ENCODE data around the gene CAPZA3. TPM values are rescaled to one million over a fixed set of nuclear protein-coding genes. Genes with fewer than 3 reads are reported as not detected.

The CAPZA3 gene
- total RNA-seq, 2 donors from 2014 or later: 6.4 TPM; not detected in 1

DNA sequence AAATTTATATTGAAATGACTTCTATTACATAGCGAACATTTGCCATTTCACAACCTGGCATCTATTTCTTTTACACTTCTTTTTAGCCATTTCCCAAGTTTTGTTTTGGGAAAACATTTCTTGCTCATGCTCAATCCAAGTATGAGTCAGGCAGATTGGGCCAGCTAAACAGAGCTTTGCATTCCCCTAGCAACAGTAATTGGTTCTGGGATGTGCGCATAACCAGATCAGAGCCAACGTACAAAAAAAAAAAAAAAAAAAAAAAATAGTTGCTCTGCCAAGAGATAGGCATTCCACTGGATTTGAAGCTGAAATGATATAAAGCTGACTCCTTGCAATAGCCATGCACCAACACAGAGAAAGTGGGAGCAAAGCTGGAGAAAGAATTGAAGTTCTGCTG is 37.6 kb upstream of the CAPZA3 start:
- intact Hi-C loops (cut with DNase I): no loop called here
- no peak overlapping the region for H3K4me3 ChIP-seq
- H3K27me3 ChIP-seq (replicated peaks; ENCODE audit: insufficient read depth): no peaks in the 10 kb centered on the region
- no peak for DNase-seq (ENCODE audit: low spot score)
- H3K36me3 ChIP-seq: no peaks in the 10 kb centered on the region
- WGBS: 89% methylated on average over 3 of the region's 3 CpGs
- no peak for TF ChIP-seq POLR2AphosphoS5 (IDR thresholded peaks at IDR 0.05)
- TF ChIP-seq, protein P1, sequence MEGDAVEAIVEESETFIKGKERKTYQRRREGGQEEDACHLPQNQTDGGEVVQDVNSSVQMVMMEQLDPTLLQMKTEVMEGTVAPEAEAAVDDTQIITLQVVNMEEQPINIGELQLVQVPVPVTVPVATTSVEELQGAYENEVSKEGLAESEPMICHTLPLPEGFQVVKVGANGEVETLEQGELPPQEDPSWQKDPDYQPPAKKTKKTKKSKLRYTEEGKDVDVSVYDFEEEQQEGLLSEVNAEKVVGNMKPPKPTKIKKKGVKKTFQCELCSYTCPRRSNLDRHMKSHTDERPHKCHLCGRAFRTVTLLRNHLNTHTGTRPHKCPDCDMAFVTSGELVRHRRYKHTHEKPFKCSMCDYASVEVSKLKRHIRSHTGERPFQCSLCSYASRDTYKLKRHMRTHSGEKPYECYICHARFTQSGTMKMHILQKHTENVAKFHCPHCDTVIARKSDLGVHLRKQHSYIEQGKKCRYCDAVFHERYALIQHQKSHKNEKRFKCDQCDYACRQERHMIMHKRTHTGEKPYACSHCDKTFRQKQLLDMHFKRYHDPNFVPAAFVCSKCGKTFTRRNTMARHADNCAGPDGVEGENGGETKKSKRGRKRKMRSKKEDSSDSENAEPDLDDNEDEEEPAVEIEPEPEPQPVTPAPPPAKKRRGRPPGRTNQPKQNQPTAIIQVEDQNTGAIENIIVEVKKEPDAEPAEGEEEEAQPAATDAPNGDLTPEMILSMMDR (IDR thresholded peaks at IDR 0.05): no peak
- no peak for TF ChIP-seq POLR2A (IDR thresholded peaks at IDR 0.05)
- no peak overlapping the region for H3K27ac ChIP-seq
- no peaks in the 10 kb centered on the region for H3K4me1 ChIP-seq (replicated peaks)
- no peaks in the 10 kb centered on the region for H3K9me3 ChIP-seq

DNA sequence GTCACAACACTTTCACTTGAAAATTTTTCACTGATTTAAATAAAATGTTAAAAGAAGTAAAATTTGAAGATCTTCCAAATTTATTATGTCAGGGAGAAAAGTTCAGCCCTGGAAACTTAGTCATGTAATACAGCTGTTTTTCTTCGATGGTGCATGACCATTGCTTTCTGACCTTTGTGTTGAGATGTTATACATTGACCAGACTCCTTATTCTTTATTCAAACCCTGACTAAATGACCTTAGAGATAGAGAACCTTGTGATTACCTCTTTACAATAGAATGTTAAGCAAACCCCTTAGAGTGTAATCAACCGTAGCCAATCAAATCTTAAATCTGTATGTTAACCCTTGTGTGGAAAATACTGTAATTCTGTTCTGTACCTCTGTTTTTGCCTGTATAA is 34.6 kb upstream of the CAPZA3 start:
- TF ChIP-seq POLR2A (IDR thresholded peaks at IDR 0.05): no peak
- TF ChIP-seq, protein P1 (IDR thresholded peaks at IDR 0.05): no peak
- no peak for TF ChIP-seq POLR2AphosphoS5 (IDR thresholded peaks at IDR 0.05)
- no peak overlapping the region for H3K4me3 ChIP-seq
- H3K27ac ChIP-seq: no peak overlapping the region
- no peaks in the 10 kb centered on the region for H3K36me3 ChIP-seq
- no peaks in the 10 kb centered on the region for H3K27me3 ChIP-seq (replicated peaks; ENCODE audit: insufficient read depth)
- H3K9me3 ChIP-seq: no peaks in the 10 kb centered on the region
- WGBS: 56% methylated on average over 2 of the region's 2 CpGs
- no peak for DNase-seq (ENCODE audit: low spot score)
- intact Hi-C loops (cut with DNase I): no loop called here
- no peaks in the 10 kb centered on the region for H3K4me1 ChIP-seq (replicated peaks)

DNA sequence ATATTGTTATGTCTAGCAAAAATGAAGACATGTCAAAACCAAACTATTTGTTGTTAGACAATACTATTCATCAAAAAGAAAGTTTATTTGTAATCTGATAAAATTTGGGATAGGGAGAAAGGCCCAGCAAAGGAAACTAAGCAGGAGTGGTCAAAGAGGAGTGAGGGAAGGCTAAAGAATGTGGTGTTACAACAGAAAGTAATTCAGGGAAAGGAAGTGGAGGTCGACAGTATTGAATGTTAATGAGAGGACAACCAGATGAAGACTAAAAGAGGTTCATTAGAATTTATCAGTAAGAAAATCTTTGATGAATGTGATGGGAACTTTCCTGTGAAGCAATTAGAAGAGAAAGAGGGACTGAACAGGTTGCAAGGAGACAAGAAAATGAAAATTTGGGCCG is 34.0 kb upstream of the CAPZA3 start:
- no peaks in the 10 kb centered on the region for H3K36me3 ChIP-seq
- H3K27me3 ChIP-seq (replicated peaks; ENCODE audit: insufficient read depth): no peaks in the 10 kb centered on the region
- 65% methylated on average over 2 of the region's 2 CpGs for WGBS
- TF ChIP-seq, protein P1 (IDR thresholded peaks at IDR 0.05): no peak
- TF ChIP-seq POLR2AphosphoS5 (IDR thresholded peaks at IDR 0.05) (no peak), POLR2A (IDR thresholded peaks at IDR 0.05) (no peak)
- H3K27ac ChIP-seq: no peak overlapping the region
- intact Hi-C loops (cut with DNase I): no loop called here
- H3K4me1 ChIP-seq (replicated peaks): no peaks in the 10 kb centered on the region
- no peaks in the 10 kb centered on the region for H3K9me3 ChIP-seq
- H3K4me3 ChIP-seq: no peak overlapping the region
- DNase-seq (ENCODE audit: low spot score): no peak

DNA sequence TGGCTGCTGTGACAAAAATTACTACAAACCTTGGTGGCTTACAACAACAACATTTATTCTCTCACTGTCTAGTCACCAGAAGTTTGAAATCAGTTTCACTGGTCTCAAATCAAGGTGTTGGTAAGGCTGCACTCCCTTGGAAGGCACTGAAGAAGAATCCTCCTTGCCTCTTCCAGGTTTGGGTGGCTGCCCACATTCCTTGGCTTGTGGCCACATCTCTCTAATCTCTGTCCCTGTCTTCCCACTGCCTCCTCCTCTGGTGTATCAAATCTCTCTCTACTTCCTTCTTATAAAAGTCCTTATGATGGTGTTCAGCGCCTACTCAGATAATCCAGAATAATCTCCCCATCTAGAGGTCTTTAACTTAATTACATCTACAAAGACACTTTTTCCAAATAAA is 31.1 kb upstream of the CAPZA3 start:
- intact Hi-C loops (cut with DNase I): no loop called here
- H3K9me3 ChIP-seq: no peaks in the 10 kb centered on the region
- H3K27ac ChIP-seq: no peak overlapping the region
- TF ChIP-seq POLR2AphosphoS5 (IDR thresholded peaks at IDR 0.05) (no peak), POLR2A (IDR thresholded peaks at IDR 0.05) (no peak)
- TF ChIP-seq, protein P1 (IDR thresholded peaks at IDR 0.05): no peak
- no peaks in the 10 kb centered on the region for H3K27me3 ChIP-seq (replicated peaks; ENCODE audit: insufficient read depth)
- H3K36me3 ChIP-seq: no peaks in the 10 kb centered on the region
- 88% methylated on average over 1 of the region's 1 CpG for WGBS
- no peak overlapping the region for H3K4me3 ChIP-seq
- no peak for DNase-seq (ENCODE audit: low spot score)
- H3K4me1 ChIP-seq (replicated peaks): no peaks in the 10 kb centered on the region

DNA sequence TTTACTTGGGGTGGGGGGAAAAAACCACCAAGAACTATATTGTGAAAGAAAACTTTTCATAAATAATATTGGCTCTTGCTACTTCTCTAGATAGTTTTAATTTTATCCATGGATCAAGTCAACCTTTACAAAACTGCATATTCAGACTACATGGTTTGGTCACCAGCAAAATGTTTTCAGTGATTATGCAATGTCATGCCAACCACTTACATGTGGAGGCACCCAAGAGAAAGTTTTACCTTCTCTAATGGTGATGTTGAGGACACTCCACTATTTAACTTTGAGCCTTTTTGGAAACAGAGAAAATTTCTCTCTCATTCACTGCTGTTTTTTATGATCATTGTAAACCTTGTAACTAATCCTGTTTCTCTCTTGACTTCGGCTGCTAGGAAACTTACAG is 21.7 kb upstream of the CAPZA3 start:
- Histone ChIP-seq H3K27ac (no peak overlapping the region), H3K4me3 (no peak overlapping the region), H3K27me3 (replicated peaks; ENCODE audit: insufficient read depth) (no peaks in the 10 kb centered on the region), H3K4me1 (replicated peaks) (no peaks in the 10 kb centered on the region), H3K36me3 (no peaks in the 10 kb centered on the region), H3K9me3 (no peaks in the 10 kb centered on the region)
- no peak for DNase-seq (ENCODE audit: low spot score)
- TF ChIP-seq, protein P1 (IDR thresholded peaks at IDR 0.05): no peak
- TF ChIP-seq POLR2AphosphoS5 (IDR thresholded peaks at IDR 0.05) (no peak), POLR2A (IDR thresholded peaks at IDR 0.05) (no peak)
- 50% methylated on average over 1 of the region's 1 CpG for WGBS
- intact Hi-C loops (cut with DNase I): no loop called here
